Prostate gland (tissue), 2 donors: Measurements from ENCODE around the gene CCDC77.

Experiments
- CTCF ChIP-seq, 4 experiments: fragments of 200-600 bp in 2 of 4; fragments of 450-650 bp in 2 of 4; sonication (generic) in 2 of 4; IDR thresholded peaks; 1 replicate in 3 of 4; 2 replicates in 1 of 4; pipeline ENCODE4 v1.5.1; 2016 to 2019; ENCODE audit warnings: antibody characterized with exemption in 4 of 4, mild to moderate bottlenecking in 2 of 4, moderate library complexity in 2 of 4
- POLR2A ChIP-seq: fragments of 450-650 bp; IDR thresholded peaks from one replicate; pipeline ENCODE4 v1.6.1; 2016; ENCODE audit warnings: antibody characterized with exemption, mild to moderate bottlenecking
- POLR2AphosphoS5 ChIP-seq: sonication (generic); formaldehyde crosslinking; IDR thresholded peaks from one replicate; pipeline ENCODE4 v1.6.1; 2017; ENCODE audit warnings: antibody characterized with exemption

DNA sequence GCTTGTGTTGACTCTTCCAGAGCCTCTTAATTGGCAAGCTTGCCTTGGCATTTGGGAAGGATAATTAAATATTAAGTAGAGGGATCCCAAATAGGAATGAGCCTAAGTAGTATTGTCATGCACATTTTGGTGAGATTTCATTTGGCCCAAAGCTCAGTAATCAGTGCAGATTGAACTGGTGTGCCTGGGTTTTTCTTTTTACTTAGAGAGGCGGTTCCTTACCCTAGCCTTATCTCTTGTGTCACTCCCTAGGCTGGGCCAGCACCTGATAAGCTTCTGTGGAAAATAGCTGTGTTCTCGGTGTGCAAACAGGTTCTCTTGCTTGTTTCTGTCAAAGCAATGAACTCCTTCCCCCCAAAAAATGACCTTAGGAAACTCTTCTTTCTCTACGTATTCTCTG is 49.0 kb downstream of the CCDC77 start:
- no peak for TF ChIP-seq POLR2A
- no peak for TF ChIP-seq CTCF (IDR thresholded peaks at IDR 0.05)
- TF ChIP-seq POLR2AphosphoS5 = no peak
